HepG2 (cell line): ENCODE results near the gene TMEM154. TPM values are rescaled to one million over a fixed set of nuclear protein-coding genes. Genes with fewer than 3 reads are reported as not detected.

Source experiments
- ATAC-seq: fragments of 200-7000 bp; cut with Tn5 transposase; 3 replicates; pipeline ENCODE4 v1.9.1; 2020; ENCODE audit warnings: mild to moderate bottlenecking, moderate library complexity
- BruUV-seq: library from RNA; stranded (reverse); fragments of 400-500 nt; replicated peaks from 2 replicates; lab custom pipeline; 2021; lab: Mats Ljungman, UMichigan
- CTCF ChIA-PET: fragments of 300-600 bp; formaldehyde crosslinking; extraction: SDS; loops from one replicate; lab custom pipeline; 2021; ENCODE audit warnings: low total read pairs, inconsistent platforms, low intra/inter-chr PET ratio; lab: Yijun Ruan, JAX
- POLR2A ChIA-PET: fragments of 350-600 bp; sonication (Branson Sonifier 250); formaldehyde crosslinking; loops from one replicate; lab custom pipeline; 2020; ENCODE audit warnings: antibody characterized with exemption, inconsistent platforms; lab: Yijun Ruan, JAX
- DNase-seq: peaks from one replicate; pipeline ENCODE4 v3.0.0-alpha.2; 2015; ENCODE audit warnings: low spot score
- FAIRE-seq: peaks from 3 replicates; lab custom pipeline; 2011; peaks lifted over from hg19 to GRCh38; lab: Jason Lieb, UNC
- H2AFZ ChIP-seq: one replicate; pipeline ENCODE4 v1.6.1; 2011; ENCODE audit warnings: low read length, inconsistent platforms
- H3K27ac ChIP-seq: fragments of 300-600 bp; 3 replicates; pipeline ENCODE4 v1.8.0; 2011; ENCODE audit warnings: mixed run types, mild to moderate bottlenecking, mixed read lengths, low read length, inconsistent platforms; ENCODE audit not compliant: insufficient read depth; ENCODE audit errors: extremely low read length
- H3K27me3 ChIP-seq, 2 experiments: fragments of 200-600 bp in 1 of 2; 2 replicates in 1 of 2; 3 replicates in 1 of 2; pipeline versions ENCODE4 v1.6.0 to v1.8.0; 2011; ENCODE audit warnings: low read length in 2 of 2, mild to moderate bottlenecking in 2 of 2, moderate library complexity in 2 of 2, inconsistent platforms in 1 of 2; ENCODE audit not compliant: insufficient read depth in 2 of 2, control insufficient read depth in 1 of 2
- H3K36me3 ChIP-seq, 2 experiments: fragments of 200-600 bp in 1 of 2; replicated peaks in 1 of 2; 2 replicates in 1 of 2; 3 replicates in 1 of 2; pipeline versions ENCODE4 v1.5.1 to v1.8.0; 2011; ENCODE audit warnings: low read length in 2 of 2, inconsistent platforms in 1 of 2; ENCODE audit not compliant: insufficient read depth in 2 of 2, control insufficient read depth in 1 of 2
- H3K4me1 ChIP-seq: 2 replicates; pipeline ENCODE4 v1.5.1; 2012; ENCODE audit warnings: low read length, inconsistent platforms; ENCODE audit not compliant: insufficient read depth
- H3K4me2 ChIP-seq: 2 replicates; pipeline ENCODE4 v1.6.0; 2011; ENCODE audit warnings: low read depth, low read length, inconsistent platforms
- H3K4me3 ChIP-seq, 3 experiments: fragments of 200-600 bp in 1 of 3; sonication (generic), shearing (Covaris generic) in 1 of 3; replicated peaks in 1 of 3; 2 replicates each; pipeline ENCODE4 v1.5.1; 2011 to 2016; ENCODE audit warnings: low read length in 3 of 3, inconsistent platforms in 2 of 3, low read depth in 2 of 3, mild to moderate bottlenecking in 2 of 3, control low read depth in 1 of 3, mixed read lengths in 1 of 3; ENCODE audit not compliant: insufficient read depth in 1 of 3
- H3K79me2 ChIP-seq: one replicate; pipeline ENCODE4 v1.6.1; 2011; ENCODE audit warnings: low read length, inconsistent platforms; ENCODE audit not compliant: insufficient read depth
- H3K9ac ChIP-seq: 2 replicates; pipeline ENCODE4 v1.6.0; 2011; ENCODE audit warnings: mild to moderate bottlenecking, low read depth, low read length, inconsistent platforms; ENCODE audit not compliant: insufficient read depth
- H3K9me3 ChIP-seq: 2 replicates; pipeline ENCODE4 v1.5.1; 2012; ENCODE audit warnings: mild to moderate bottlenecking, low read length
- H4K20me1 ChIP-seq: 2 replicates; pipeline ENCODE4 v1.6.0; 2011; ENCODE audit warnings: inconsistent platforms, mild to moderate bottlenecking, low read length, moderate library complexity; ENCODE audit not compliant: insufficient read depth
- IKZF1 ChIP-seq: fragments of 450-650 bp; IDR thresholded peaks from 2 replicates; pipeline ENCODE4 v1.7.1; 2016
- KLF12 ChIP-seq: sonication (generic); formaldehyde crosslinking; IDR thresholded peaks from 2 replicates; pipeline ENCODE4 v1.4.0; 2020; ENCODE audit warnings: missing genetic modification reagents, borderline replicate concordance
- MXI1 ChIP-seq: IDR thresholded peaks from 3 replicates; pipeline ENCODE4 v1.6.1; 2012; ENCODE audit warnings: low read depth, low read length, inconsistent platforms, borderline replicate concordance
- PHF20 ChIP-seq: sonication (generic); formaldehyde crosslinking; IDR thresholded peaks from 2 replicates; pipeline ENCODE4 v1.5.0; 2020; ENCODE audit warnings: mild to moderate bottlenecking, missing genetic modification reagents
- RBAK ChIP-seq: sonication (generic); formaldehyde crosslinking; IDR thresholded peaks from 2 replicates; pipeline ENCODE4 v1.5.1; 2020; ENCODE audit warnings: mild to moderate bottlenecking, missing genetic modification reagents
- SNAPC2 ChIP-seq: sonication (generic); formaldehyde crosslinking; IDR thresholded peaks from 2 replicates; pipeline ENCODE4 v1.8.1; 2022; ENCODE audit warnings: mild to moderate bottlenecking, missing genetic modification reagents
- TAF15 ChIP-seq: fragments of 200-400 bp; formaldehyde crosslinking; IDR thresholded peaks from one replicate; pipeline ENCODE4 v1.6.1; 2018; ENCODE audit warnings: mild to moderate bottlenecking, low read depth, low read length; ENCODE audit not compliant: poor library complexity, severe bottlenecking
- THAP11 ChIP-seq: IDR thresholded peaks from 2 replicates; pipeline ENCODE4 v1.6.1; 2016; ENCODE audit warnings: missing biosample characterization, missing genetic modification reagents
- ZNF207 ChIP-seq: fragments of 450-650 bp; IDR thresholded peaks from 2 replicates; pipeline ENCODE4 v1.6.1; 2016; ENCODE audit warnings: antibody characterized with exemption, borderline replicate concordance
- ZNF232 ChIP-seq: sonication (generic); formaldehyde crosslinking; IDR thresholded peaks from 2 replicates; pipeline ENCODE4 v1.4.0; 2020; ENCODE audit warnings: missing genetic modification reagents, borderline replicate concordance
- ZNF576 ChIP-seq: sonication (generic); formaldehyde crosslinking; IDR thresholded peaks from 2 replicates; pipeline ENCODE4 v1.4.0; 2020; ENCODE audit warnings: mild to moderate bottlenecking, missing genetic modification reagents
- ZNF720 ChIP-seq: sonication (generic); formaldehyde crosslinking; IDR thresholded peaks from 2 replicates; pipeline ENCODE4 v1.4.0; 2020; ENCODE audit warnings: missing genetic modification reagents
- ZNF737 ChIP-seq: sonication (generic); formaldehyde crosslinking; IDR thresholded peaks from 2 replicates; pipeline ENCODE4 v1.5.0; 2020; ENCODE audit warnings: missing genetic modification reagents, mild to moderate bottlenecking, borderline replicate concordance
- ZNF777 ChIP-seq: sonication (generic); formaldehyde crosslinking; IDR thresholded peaks from 2 replicates; pipeline ENCODE4 v1.4.0; 2020; ENCODE audit warnings: missing genetic modification reagents
- WGBS: methylation state at CpG from one replicate; pipeline ENCODE4 v1.1.6; 2017; ENCODE audit warnings: low lambda C conversion rate; 5-methylcytosine and 5-hydroxymethylcytosine counted together
- in situ Hi-C: cut with HindIII; loops from 2 replicates; pipeline ENCODE4 v1.10.0; 2017; ENCODE audit warnings: low pct_unique_long_range_greater_than_20kb; ENCODE audit not compliant: extremely low pct_ligation_motif_present
- intact Hi-C: fragments of 100-400 bp; cut with micrococcal nuclease; formaldehyde crosslinking; loops from one replicate; pipeline ENCODE4 v1.10.0; 2022; ENCODE audit not compliant: unreplicated experiment
- polyA plus RNA-seq, 8 experiments: library from polyadenylated mRNA; depleted of rRNA in 3 of 8; stranded (reverse) in 7 of 8; unstranded in 1 of 8; fragments of >200 nt; fragmentation: Illumina TruSeq in 4 of 8; extraction: Trizol in 4 of 8; gene quantifications; 2 replicates each; pipeline versions ENCODE4 v1.2.1 to v1.2.3, GENCODE V29; 2011 to 2016; ENCODE audit warnings: low read depth in 4 of 8, missing spikeins in 1 of 8, mixed read lengths in 1 of 8; ENCODE audit not compliant: insufficient read depth in 1 of 8
- total RNA-seq, 5 experiments: library from RNA; depleted of rRNA; stranded (reverse); fragments of >200 nt; fragmentation: Illumina TruSeq; extraction: Trizol; gene quantifications; 2 replicates each; pipeline ENCODE4 v1.2.3, GENCODE V29; 2016; ENCODE audit warnings: low read depth in 1 of 5
- TF ChIP-seq, protein P1 (sequence below): sonication (generic); formaldehyde crosslinking; IDR thresholded peaks from 2 replicates; pipeline ENCODE4 v1.8.0; 2022; ENCODE audit warnings: mild to moderate bottlenecking, missing genetic modification reagents; ENCODE audit not compliant: insufficient replicate concordance
- TF ChIP-seq, protein P2 (sequence below): sonication (generic); formaldehyde crosslinking; IDR thresholded peaks from 2 replicates; pipeline ENCODE4 v1.4.0; 2020; ENCODE audit warnings: missing genetic modification reagents

Gene TMEM154
- total and polyA plus RNA-seq, 2 of the 13 experiments (the other 11 are each of a cell fraction or from before 2014, with no cell fraction given) = 0.03 TPM; not detected in 1

GRCh38 chr4:152680988-152681603 lies 1.3 kb upstream of the TMEM154 start:
- WGBS = 13% methylated on average over 8 of the region's 8 CpGs
- no peak for FAIRE-seq
- Histone ChIP-seq H3K9ac (no peak overlapping the region), H3K79me2 (no peaks in the 10 kb centered on the region), H3K27ac (no peak overlapping the region), H3K4me3 (no peak overlapping the region), H3K4me1 (peaks cover 9% of the 10 kb centered on the region), H3K36me3 (no peaks in the 10 kb centered on the region), H4K20me1 (no peaks in the 10 kb centered on the region), H2AFZ (no peak overlapping the region), H3K9me3 (no peaks in the 10 kb centered on the region), H3K27me3 (peaks cover 0 to 33% of the 10 kb centered on the region in 2 experiments; a peak in 4 of 5 replicates)
- ChIA-PET CTCF (no interaction called here), POLR2A (no interaction called here)
- no peak for DNase-seq
- intact Hi-C loops = no loop called here
- BruUV-seq = no TSS peak
- no peak for ATAC-seq
- in situ Hi-C loops = no loop called here
- TF ChIP-seq KLF12 = no peak
- TF ChIP-seq, all 625 proteins: peak for 0
- no peak overlapping the region for H3K4me2 ChIP-seq

DNA sequence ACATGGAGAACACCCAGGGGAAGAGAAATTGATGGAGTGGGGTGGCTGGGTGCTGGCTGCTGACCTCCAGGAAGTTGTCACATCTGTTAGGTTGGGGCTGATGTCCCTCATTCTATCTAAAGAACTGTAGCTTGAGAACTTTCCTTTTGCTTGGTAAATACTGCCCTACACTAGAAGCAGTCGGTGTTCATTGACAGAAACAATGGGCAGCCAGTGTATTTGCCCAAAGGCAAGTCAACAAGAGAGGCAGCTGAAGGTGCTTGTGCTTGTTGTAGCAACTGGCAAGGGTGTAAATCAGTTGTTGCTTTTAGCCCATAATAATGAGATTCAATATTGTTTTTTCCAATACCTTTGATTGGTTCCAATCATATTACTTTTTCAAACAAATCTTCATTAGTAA lies 956 bp downstream of the TMEM154 start:
- DNase-seq (no peak), ATAC-seq (no peak), FAIRE-seq (no peak)
- Histone ChIP-seq H3K4me2 (no peak overlapping the region), H3K36me3 (no peaks in the 10 kb centered on the region), H4K20me1 (no peaks in the 10 kb centered on the region), H3K4me3 (no peak overlapping the region), H3K27ac (no peak overlapping the region), H3K9me3 (no peaks in the 10 kb centered on the region), H3K79me2 (no peaks in the 10 kb centered on the region), H2AFZ (no peak overlapping the region), H3K27me3 (peaks cover 0 to 33% of the 10 kb centered on the region in 2 experiments; a peak in 4 of 5 replicates), H3K4me1 (peaks cover 9% of the 10 kb centered on the region), H3K9ac (no peak overlapping the region)
- WGBS = 0% methylated on average over 1 of the region's 1 CpG
- ChIA-PET POLR2A (no interaction called here), CTCF (no interaction called here)
- in situ Hi-C loops = no loop called here
- BruUV-seq = no TSS peak
- intact Hi-C loops = no loop called here
- no peak for TF ChIP-seq RBAK (CRISPR knock-in tag)
- no peak for TF ChIP-seq THAP11 (CRISPR knock-in tag)
- TF ChIP-seq TAF15 = no peak
- no peak for TF ChIP-seq ZNF737 (CRISPR knock-in tag)
- no peak for TF ChIP-seq MXI1
- TF ChIP-seq ZNF777 (CRISPR knock-in tag) = no peak
- no peak for TF ChIP-seq IKZF1
- TF ChIP-seq ZNF207 = no peak
- TF ChIP-seq, protein P1, sequence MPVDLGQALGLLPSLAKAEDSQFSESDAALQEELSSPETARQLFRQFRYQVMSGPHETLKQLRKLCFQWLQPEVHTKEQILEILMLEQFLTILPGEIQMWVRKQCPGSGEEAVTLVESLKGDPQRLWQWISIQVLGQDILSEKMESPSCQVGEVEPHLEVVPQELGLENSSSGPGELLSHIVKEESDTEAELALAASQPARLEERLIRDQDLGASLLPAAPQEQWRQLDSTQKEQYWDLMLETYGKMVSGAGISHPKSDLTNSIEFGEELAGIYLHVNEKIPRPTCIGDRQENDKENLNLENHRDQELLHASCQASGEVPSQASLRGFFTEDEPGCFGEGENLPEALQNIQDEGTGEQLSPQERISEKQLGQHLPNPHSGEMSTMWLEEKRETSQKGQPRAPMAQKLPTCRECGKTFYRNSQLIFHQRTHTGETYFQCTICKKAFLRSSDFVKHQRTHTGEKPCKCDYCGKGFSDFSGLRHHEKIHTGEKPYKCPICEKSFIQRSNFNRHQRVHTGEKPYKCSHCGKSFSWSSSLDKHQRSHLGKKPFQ = no peak
- no peak for TF ChIP-seq ZNF720 (CRISPR knock-in tag)
- no peak for TF ChIP-seq SNAPC2 (CRISPR knock-in tag)
- TF ChIP-seq, protein P2, sequence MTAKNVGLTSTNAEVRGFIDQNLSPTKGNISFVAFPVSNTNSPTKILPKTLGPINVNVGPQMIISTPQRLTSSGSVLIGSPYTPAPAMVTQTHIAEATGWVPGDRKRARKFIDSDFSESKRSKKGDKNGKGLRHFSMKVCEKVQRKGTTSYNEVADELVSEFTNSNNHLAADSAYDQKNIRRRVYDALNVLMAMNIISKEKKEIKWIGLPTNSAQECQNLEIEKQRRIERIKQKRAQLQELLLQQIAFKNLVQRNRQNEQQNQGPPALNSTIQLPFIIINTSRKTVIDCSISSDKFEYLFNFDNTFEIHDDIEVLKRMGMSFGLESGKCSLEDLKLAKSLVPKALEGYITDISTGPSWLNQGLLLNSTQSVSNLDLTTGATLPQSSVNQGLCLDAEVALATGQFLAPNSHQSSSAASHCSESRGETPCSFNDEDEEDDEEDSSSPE (CRISPR knock-in tag) = no peak
- no peak for TF ChIP-seq PHF20 (CRISPR knock-in tag)
- TF ChIP-seq ZNF232 = no peak
- no peak for TF ChIP-seq ZNF576 (CRISPR knock-in tag)
